Activated B cell treated with CpG ODN at 0.5 μM for 24 hours (primary cell): ENCODE results near the gene TUBA1C. TPM values are rescaled to one million over a fixed set of nuclear protein-coding genes. Genes with fewer than 3 reads are reported as not detected.

Experiments used
- ATAC-seq: fragments of 200-7000 bp; cut with Tn5 transposase; one replicate; pipeline ENCODE4 v1.10.0; 2021; ENCODE audit warnings: low read depth, mild to moderate bottlenecking, moderate library complexity
- CTCF ChIA-PET: fragments of 350-600 bp; sonication (Branson Sonifier 250); formaldehyde crosslinking; loops from one replicate; lab custom pipeline; 2021; ENCODE audit warnings: antibody characterized with exemption; lab: Charles Lee
- POLR2A ChIA-PET: fragments of 350-600 bp; sonication (Branson Sonifier 250); formaldehyde crosslinking; loops from one replicate; lab custom pipeline; 2021; ENCODE audit warnings: antibody characterized with exemption; lab: Charles Lee
- DNase-seq: peaks from one replicate; pipeline ENCODE4 v3.0.0; 2022
- H3K27ac Mint-ChIP-seq: one replicate; pipeline ENCODE4 v1.8.0; 2020; ENCODE audit warnings: mixed read lengths
- H3K27me3 Mint-ChIP-seq: one replicate; pipeline ENCODE4 v1.8.0; 2021; ENCODE audit warnings: mixed read lengths
- H3K36me3 Mint-ChIP-seq: one replicate; pipeline ENCODE4 v1.8.0; 2021; ENCODE audit warnings: low read depth, mixed read lengths
- H3K4me1 Mint-ChIP-seq: one replicate; pipeline ENCODE4 v1.8.0; 2021; ENCODE audit warnings: mixed read lengths
- H3K4me3 Mint-ChIP-seq: one replicate; pipeline ENCODE4 v1.8.0; 2020; ENCODE audit warnings: mild to moderate bottlenecking, mixed read lengths
- H3K9me3 Mint-ChIP-seq: one replicate; pipeline ENCODE4 v1.8.0; 2020; ENCODE audit warnings: mixed read lengths
- CTCF ChIP-seq: fragments of 200-600 bp; IDR thresholded peaks from one replicate; pipeline ENCODE4 v1.8.0; 2022; ENCODE audit warnings: antibody characterized with exemption, mild to moderate bottlenecking
- intact Hi-C: fragments of 100-400 bp; cut with micrococcal nuclease; formaldehyde crosslinking; loops from one replicate; pipeline ENCODE4 v1.15.1; 2024
- total RNA-seq: library from RNA; stranded (reverse); gene quantifications from 2 replicates; pipeline ENCODE4 v1.2.3, GENCODE V29; 2022

The TUBA1C gene
- total RNA-seq, 1 donor from 2014 or later: 142 TPM

DNA sequence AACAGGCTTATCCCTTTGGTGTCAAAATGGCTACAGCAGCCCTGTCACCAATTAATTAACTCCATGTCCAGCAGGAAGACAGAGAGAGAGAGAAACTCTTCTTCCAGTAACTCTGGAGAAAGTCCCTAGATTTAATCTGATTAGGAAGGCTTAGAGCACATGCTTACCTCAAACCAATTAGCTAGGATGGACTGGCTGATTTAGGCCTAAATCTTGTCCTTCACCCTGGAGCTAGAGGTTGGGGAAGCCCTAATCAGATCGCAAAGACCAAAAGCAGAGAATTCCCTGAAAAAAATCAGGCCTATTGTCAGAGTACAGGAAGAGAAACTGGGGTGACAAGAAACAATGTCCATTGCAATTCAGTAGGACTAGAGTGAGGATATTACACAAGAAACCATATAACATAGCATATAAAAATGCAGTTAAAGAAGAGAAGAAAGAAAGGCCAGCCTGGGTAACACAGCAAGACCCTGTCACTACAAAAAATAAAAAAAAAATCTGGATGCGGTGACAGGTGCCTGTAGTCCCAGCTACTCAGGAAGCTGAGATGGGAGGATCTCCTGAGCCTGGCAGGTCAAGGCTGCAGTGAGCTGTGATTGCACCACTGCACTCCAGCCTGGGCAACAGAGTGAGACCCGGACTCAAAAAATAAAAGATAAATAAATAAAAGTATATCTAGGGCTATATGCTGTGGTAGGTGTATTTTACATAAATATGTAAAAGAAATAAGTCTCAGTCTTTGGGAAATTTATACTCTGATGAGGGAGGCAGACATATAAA, 41.1 kb upstream of the TUBA1C start:
- H3K27ac Mint-ChIP-seq: no peak overlapping the region
- no peak for TF ChIP-seq CTCF
- H3K9me3 Mint-ChIP-seq: no peaks in the 10 kb centered on the region
- POLR2A ChIA-PET: interaction anchor here (0.7 kb wide), 1 partner anchor 9 kb away, joined by 5 read pairs; no protein-coding TSS in a partner anchor
- no peak for ATAC-seq
- no peaks in the 10 kb centered on the region for H3K36me3 Mint-ChIP-seq
- no peak overlapping the region for H3K4me3 Mint-ChIP-seq
- DNase-seq: no peak
- peaks cover 2% of the 10 kb centered on the region for H3K4me1 Mint-ChIP-seq
- intact Hi-C loops: no loop called here
- H3K27me3 Mint-ChIP-seq: no peaks in the 10 kb centered on the region
- CTCF ChIA-PET: interaction anchor here (1.0 kb wide), 1 partner anchor 136 kb away, joined by 3 read pairs; no protein-coding TSS in a partner anchor

- Mint-ChIP-seq H3K27me3 (no peaks in the 10 kb centered on the region), H3K4me3 (no peak overlapping the region), H3K9me3 (no peaks in the 10 kb centered on the region), H3K4me1 (peaks cover 2% of the 10 kb centered on the region), H3K36me3 (no peaks in the 10 kb centered on the region), H3K27ac (no peak overlapping the region)
- intact Hi-C loops: no loop called here
- CTCF ChIA-PET: interaction anchor here (0.8 to 1.0 kb wide), 2 partner anchors 138 to 162 kb away, joined by 3 to 7 read pairs; no protein-coding TSS in a partner anchor
- no peak for DNase-seq
- POLR2A ChIA-PET: interaction anchor here (0.5 to 0.7 kb wide), 2 partner anchors 166 to 464 kb away, joined by 3 to 5 read pairs; no protein-coding TSS in a partner anchor
- no peak for TF ChIP-seq CTCF
- no peak for ATAC-seq
Observed at GRCh38 chr12:49225576-49226166, 39.2 kb upstream of the TUBA1C start.

- TF ChIP-seq CTCF: no peak
- Mint-ChIP-seq H3K4me3 (no peak overlapping the region), H3K27me3 (no peaks in the 10 kb centered on the region), H3K27ac (no peak overlapping the region), H3K36me3 (no peaks in the 10 kb centered on the region), H3K4me1 (no peaks in the 10 kb centered on the region), H3K9me3 (no peaks in the 10 kb centered on the region)
- CTCF ChIA-PET: interaction anchor here (0.9 kb wide), 1 partner anchor 248 kb away, joined by 3 read pairs; no protein-coding TSS in a partner anchor
- intact Hi-C loops: no loop called here
- ATAC-seq (no peak), DNase-seq (no peak)
- POLR2A ChIA-PET: no interaction called here
Observed at GRCh38 chr12:49227713-49228112, 37.2 kb upstream of the TUBA1C start.

DNA sequence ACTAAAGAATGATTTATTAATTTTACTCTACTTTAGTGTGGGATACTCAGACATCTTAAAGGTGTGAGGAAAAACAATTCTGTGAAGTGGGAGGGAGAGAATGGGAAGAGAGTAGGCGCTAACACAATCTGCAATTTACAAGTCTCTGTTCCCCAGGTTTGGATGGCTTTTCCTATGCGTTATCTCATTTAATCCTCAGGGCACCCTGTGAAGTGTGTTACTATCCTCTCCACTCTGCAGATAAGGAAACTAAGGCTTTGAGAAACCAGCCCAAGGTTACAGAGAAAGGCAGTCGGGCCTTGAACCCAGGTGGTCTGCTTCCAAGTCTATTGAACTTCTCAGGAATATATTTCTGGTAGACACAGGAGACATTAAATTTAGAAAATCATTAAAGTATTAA, 36.2 kb upstream of the TUBA1C start:
- H3K4me3 Mint-ChIP-seq: no peak overlapping the region
- DNase-seq (no peak), ATAC-seq (no peak)
- ChIA-PET CTCF (interaction anchor here (0.9 kb wide), 1 partner anchor 249 kb away, joined by 3 read pairs; no protein-coding TSS in a partner anchor), POLR2A (no interaction called here)
- intact Hi-C loops: no loop called here
- H3K9me3 Mint-ChIP-seq: no peaks in the 10 kb centered on the region
- peaks cover 6% of the 10 kb centered on the region for H3K4me1 Mint-ChIP-seq
- H3K27me3 Mint-ChIP-seq: no peaks in the 10 kb centered on the region
- no peak overlapping the region for H3K27ac Mint-ChIP-seq
- H3K36me3 Mint-ChIP-seq: no peaks in the 10 kb centered on the region
- TF ChIP-seq CTCF: no peak
